ENCODE data around the gene CPXM1.

GRCh38 chr20:2845607-2846006, 45.2 kb upstream of the CPXM1 start:
- no peak for TF ChIP-seq CTCF (conservative IDR thresholded peaks at IDR 0.05; ENCODE audit: low read length)
- TF ChIP-seq EZH2phosphoT487 (IDR thresholded peaks at IDR 0.05; ENCODE audit: borderline replicate concordance): no peak

All from Loucy (cell line).